Breast epithelium (tissue), 3 donors: ENCODE data around the gene ARID1B.

Experiments
- CTCF ChIP-seq, 3 donors: fragments of 450-650 bp; IDR thresholded peaks; one replicate each; pipeline ENCODE4 v1.5.1; 2016 to 2017; ENCODE audit warnings: antibody characterized with exemption in 3 of 3, mild to moderate bottlenecking in 3 of 3, moderate library complexity in 3 of 3
- POLR2A ChIP-seq: fragments of 450-650 bp; IDR thresholded peaks from one replicate; pipeline ENCODE4 v1.6.1; 2016; ENCODE audit warnings: antibody characterized with exemption, mild to moderate bottlenecking, moderate library complexity
- POLR2AphosphoS5 ChIP-seq, 3 donors: sonication (generic); formaldehyde crosslinking; IDR thresholded peaks; one replicate each; pipeline ENCODE4 v1.6.1; 2017; ENCODE audit warnings: antibody characterized with exemption in 3 of 3

GRCh38 chr6:156980515-156980914, 203.3 kb downstream of the ARID1B start:
- no peak for TF ChIP-seq POLR2AphosphoS5 (IDR thresholded peaks at IDR 0.05)
- no peak for TF ChIP-seq CTCF (IDR thresholded peaks at IDR 0.05)
- no peak for TF ChIP-seq POLR2A
